Loucy (cell line): ENCODE results near the gene NR2C1.

Experiments
- CTCF ChIP-seq: fragments of 200-600 bp; sonication (generic); conservative IDR thresholded peaks from 2 replicates; pipeline ENCODE4 v1.5.1; 2014; ENCODE audit warnings: mild to moderate bottlenecking, antibody characterized with exemption, low read length
- EZH2phosphoT487 ChIP-seq: fragments of 200-600 bp; IDR thresholded peaks from 2 replicates; pipeline ENCODE4 v1.6.1; 2018; ENCODE audit warnings: antibody characterized with exemption, mild to moderate bottlenecking, moderate library complexity, borderline replicate concordance

GRCh38 chr12:95077341-95077740 is 3.9 kb upstream of the NR2C1 start:
- TF ChIP-seq CTCF (no peak), EZH2phosphoT487 (no peak)
